Hepatocyte (in vitro differentiated cells): ENCODE measurements around the gene CYBA. TPM values are rescaled to one million over a fixed set of nuclear protein-coding genes. Genes with fewer than 3 reads are reported as not detected.

Experiments used
- DNase-seq: peaks from one replicate; pipeline ENCODE4 v3.0.0-alpha.2; 2016; ENCODE audit warnings: low spot score
- H2AFZ ChIP-seq: fragments of 200-600 bp; sonication (generic); 2 replicates; pipeline ENCODE4 v1.6.0; 2016; ENCODE audit warnings: antibody characterized with exemption, mild to moderate bottlenecking
- H3K27ac ChIP-seq: fragments of 200-600 bp; sonication (generic); 2 replicates; pipeline ENCODE4 v1.5.1; 2016; ENCODE audit warnings: mild to moderate bottlenecking
- H3K27me3 ChIP-seq: fragments of 200-600 bp; sonication (generic); 2 replicates; pipeline ENCODE4 v1.6.1; 2016
- H3K36me3 ChIP-seq: fragments of 200-600 bp; sonication (generic); replicated peaks from 2 replicates; pipeline ENCODE4 v1.5.1; 2016; ENCODE audit warnings: low read depth; ENCODE audit not compliant: insufficient read depth
- H3K4me1 ChIP-seq: fragments of 200-600 bp; sonication (generic); 2 replicates; pipeline ENCODE4 v1.5.1; 2016; ENCODE audit warnings: mild to moderate bottlenecking, moderate library complexity; ENCODE audit not compliant: insufficient read depth
- H3K4me2 ChIP-seq: fragments of 200-600 bp; sonication (generic); 2 replicates; pipeline ENCODE4 v1.6.0; 2016
- H3K4me3 ChIP-seq: fragments of 200-600 bp; sonication (generic); 2 replicates; pipeline ENCODE4 v1.5.1; 2016; ENCODE audit warnings: mild to moderate bottlenecking
- H3K79me2 ChIP-seq: fragments of 200-600 bp; sonication (generic); 2 replicates; pipeline ENCODE4 v1.6.0; 2017; ENCODE audit warnings: mild to moderate bottlenecking
- H3K9me2 ChIP-seq: fragments of 200-600 bp; sonication (generic); replicated peaks from 2 replicates; pipeline ENCODE4 v1.6.0; 2017; ENCODE audit warnings: mild to moderate bottlenecking; ENCODE audit not compliant: insufficient read depth
- H3K9me3 ChIP-seq: fragments of 200-600 bp; sonication (generic); 2 replicates; pipeline ENCODE4 v1.5.1; 2016; ENCODE audit warnings: low read depth, mild to moderate bottlenecking
- H4K20me1 ChIP-seq: fragments of 200-600 bp; sonication (generic); 2 replicates; pipeline ENCODE4 v1.6.0; 2016; ENCODE audit warnings: mild to moderate bottlenecking; ENCODE audit not compliant: insufficient read depth, poor library complexity, severe bottlenecking
- EZH2 ChIP-seq: fragments of 200-600 bp; sonication (generic); IDR thresholded peaks from 2 replicates; pipeline ENCODE4 v1.6.1; 2016; ENCODE audit warnings: antibody characterized with exemption, mild to moderate bottlenecking, borderline replicate concordance
- EZH2phosphoT487 ChIP-seq: fragments of 200-600 bp; sonication (generic); IDR thresholded peaks from one replicate; pipeline ENCODE4 v1.6.1; 2018; ENCODE audit warnings: antibody characterized with exemption, mild to moderate bottlenecking, low read depth, moderate library complexity; ENCODE audit not compliant: unreplicated experiment, severe bottlenecking
- WGBS: methylation state at CpG from one replicate; pipeline ENCODE4 v1.1.6; 2016; ENCODE audit warnings: low lambda C conversion rate; ENCODE audit errors: missing lambda C conversion rate; 5-methylcytosine and 5-hydroxymethylcytosine counted together
- polyA plus RNA-seq: library from polyadenylated mRNA; unstranded; fragments of >200 nt; fragmentation: Nextera tagmentation; extraction: Ambion mirVana; gene quantifications from 2 replicates; pipeline ENCODE4 v1.2.1, GENCODE V29; 2016
- total RNA-seq: library from RNA; depleted of rRNA; stranded (reverse); fragments of >200 nt; gene quantifications from 2 replicates; pipeline ENCODE4 v1.2.3, GENCODE V29; 2014
- TF ChIP-seq, protein P1 (sequence below): fragments of 200-600 bp; sonication (generic); IDR thresholded peaks from 2 replicates; pipeline ENCODE4 v1.5.1; 2016; ENCODE audit warnings: antibody characterized with exemption, mild to moderate bottlenecking; ENCODE audit not compliant: poor library complexity

Gene CYBA
- total and polyA plus RNA-seq, 2 experiments from 2014 or later, result 196 to 419 TPM

DNA sequence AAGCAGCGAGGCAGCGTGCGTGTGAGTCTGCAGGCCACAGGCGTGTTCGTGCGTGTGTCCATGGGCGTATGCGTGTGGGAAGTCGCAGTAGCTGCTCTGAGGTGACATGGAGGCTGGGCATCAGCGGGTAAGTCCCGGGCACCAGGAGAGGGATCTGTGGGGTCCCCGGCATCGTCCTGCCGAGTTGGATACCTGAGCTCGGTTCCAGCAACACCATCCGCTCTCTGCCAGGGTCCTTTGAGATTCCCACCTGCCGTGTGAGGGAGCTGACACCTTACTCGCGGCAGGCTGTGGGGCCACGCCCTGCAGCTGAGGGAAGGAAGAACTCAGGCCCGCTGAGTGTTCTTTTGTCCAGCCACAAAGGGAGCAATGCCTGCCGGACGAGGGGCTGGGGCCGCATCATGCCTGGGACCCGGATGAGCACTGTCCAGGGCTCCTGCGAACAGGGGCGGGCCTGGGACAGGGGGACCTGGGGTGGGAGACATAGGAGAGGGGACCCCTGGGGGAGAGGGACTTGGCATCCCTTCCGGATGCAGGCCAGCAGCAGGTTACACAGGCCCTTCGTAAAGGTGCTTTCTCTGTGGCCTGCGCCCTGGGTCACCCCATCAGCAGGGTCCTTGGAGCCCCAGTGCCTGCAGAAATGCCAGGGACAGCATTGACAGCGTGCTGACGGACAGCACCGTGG, 40.4 kb upstream of the CYBA start:
- H3K4me3 ChIP-seq, result no peak overlapping the region
- TF ChIP-seq, protein P1, sequence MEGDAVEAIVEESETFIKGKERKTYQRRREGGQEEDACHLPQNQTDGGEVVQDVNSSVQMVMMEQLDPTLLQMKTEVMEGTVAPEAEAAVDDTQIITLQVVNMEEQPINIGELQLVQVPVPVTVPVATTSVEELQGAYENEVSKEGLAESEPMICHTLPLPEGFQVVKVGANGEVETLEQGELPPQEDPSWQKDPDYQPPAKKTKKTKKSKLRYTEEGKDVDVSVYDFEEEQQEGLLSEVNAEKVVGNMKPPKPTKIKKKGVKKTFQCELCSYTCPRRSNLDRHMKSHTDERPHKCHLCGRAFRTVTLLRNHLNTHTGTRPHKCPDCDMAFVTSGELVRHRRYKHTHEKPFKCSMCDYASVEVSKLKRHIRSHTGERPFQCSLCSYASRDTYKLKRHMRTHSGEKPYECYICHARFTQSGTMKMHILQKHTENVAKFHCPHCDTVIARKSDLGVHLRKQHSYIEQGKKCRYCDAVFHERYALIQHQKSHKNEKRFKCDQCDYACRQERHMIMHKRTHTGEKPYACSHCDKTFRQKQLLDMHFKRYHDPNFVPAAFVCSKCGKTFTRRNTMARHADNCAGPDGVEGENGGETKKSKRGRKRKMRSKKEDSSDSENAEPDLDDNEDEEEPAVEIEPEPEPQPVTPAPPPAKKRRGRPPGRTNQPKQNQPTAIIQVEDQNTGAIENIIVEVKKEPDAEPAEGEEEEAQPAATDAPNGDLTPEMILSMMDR, result no peak
- no peak for TF ChIP-seq EZH2
- no peak for TF ChIP-seq EZH2phosphoT487
- no peaks in the 10 kb centered on the region for H4K20me1 ChIP-seq
- H3K9me3 ChIP-seq, result no peaks in the 10 kb centered on the region
- H3K4me2 ChIP-seq, result no peak overlapping the region
- DNase-seq, result no peak
- no peaks in the 10 kb centered on the region for H3K9me2 ChIP-seq
- WGBS, result 92% methylated on average over 30 of the region's 33 CpGs
- no peaks in the 10 kb centered on the region for H3K36me3 ChIP-seq
- no peaks in the 10 kb centered on the region for H3K79me2 ChIP-seq
- H3K27me3 ChIP-seq, result no peaks in the 10 kb centered on the region
- H2AFZ ChIP-seq, result no peak overlapping the region
- no peak overlapping the region for H3K27ac ChIP-seq
- peaks cover 20% of the 10 kb centered on the region for H3K4me1 ChIP-seq

DNA sequence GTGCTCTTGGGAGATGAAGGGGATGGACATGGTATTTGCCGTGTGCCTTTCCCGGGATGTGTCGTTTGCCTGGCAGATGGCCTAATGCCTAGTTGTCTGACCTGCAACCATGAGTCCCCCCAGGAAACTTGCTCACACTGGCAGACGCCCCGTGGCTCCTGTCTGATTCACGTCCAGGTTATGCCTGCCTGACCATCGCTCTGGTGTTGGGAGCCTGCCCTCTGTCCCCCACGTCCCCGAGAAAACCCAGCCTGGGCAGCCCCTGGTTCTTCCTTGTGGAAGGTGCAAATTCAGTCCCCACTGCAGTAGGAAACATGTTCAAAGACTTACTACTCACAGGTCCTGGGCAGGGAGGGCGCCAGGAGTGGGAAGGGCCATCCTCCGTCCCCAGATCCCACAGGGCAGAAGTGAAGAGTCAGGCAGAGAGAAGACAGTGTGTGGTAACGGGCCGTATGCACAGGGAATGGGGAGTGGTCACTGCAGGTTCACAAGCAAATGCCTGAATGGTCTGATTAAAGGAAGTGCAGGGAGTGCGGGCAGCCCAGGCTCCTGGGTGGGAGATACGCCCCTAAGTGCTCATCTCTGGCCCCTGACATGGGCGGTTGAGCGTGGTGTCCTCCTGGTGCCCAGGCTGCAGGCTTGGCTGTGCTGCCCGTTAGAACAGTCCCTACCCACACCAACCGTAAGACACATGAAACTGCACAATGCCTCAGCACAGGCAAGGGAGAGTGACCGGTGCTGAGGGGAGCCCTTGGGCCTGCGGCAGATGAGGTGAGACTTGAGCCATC, 39.7 kb upstream of the CYBA start:
- no peak for DNase-seq
- H3K27me3 ChIP-seq, result no peaks in the 10 kb centered on the region
- no peak overlapping the region for H3K27ac ChIP-seq
- TF ChIP-seq, protein P1, result no peak
- no peaks in the 10 kb centered on the region for H3K79me2 ChIP-seq
- no peak overlapping the region for H2AFZ ChIP-seq
- H3K4me3 ChIP-seq, result no peak overlapping the region
- H3K9me3 ChIP-seq, result no peaks in the 10 kb centered on the region
- peaks cover 20% of the 10 kb centered on the region for H3K4me1 ChIP-seq
- H3K9me2 ChIP-seq, result no peaks in the 10 kb centered on the region
- H4K20me1 ChIP-seq, result no peaks in the 10 kb centered on the region
- no peaks in the 10 kb centered on the region for H3K36me3 ChIP-seq
- no peak overlapping the region for H3K4me2 ChIP-seq
- WGBS, result 82% methylated on average over 20 of the region's 21 CpGs

DNA sequence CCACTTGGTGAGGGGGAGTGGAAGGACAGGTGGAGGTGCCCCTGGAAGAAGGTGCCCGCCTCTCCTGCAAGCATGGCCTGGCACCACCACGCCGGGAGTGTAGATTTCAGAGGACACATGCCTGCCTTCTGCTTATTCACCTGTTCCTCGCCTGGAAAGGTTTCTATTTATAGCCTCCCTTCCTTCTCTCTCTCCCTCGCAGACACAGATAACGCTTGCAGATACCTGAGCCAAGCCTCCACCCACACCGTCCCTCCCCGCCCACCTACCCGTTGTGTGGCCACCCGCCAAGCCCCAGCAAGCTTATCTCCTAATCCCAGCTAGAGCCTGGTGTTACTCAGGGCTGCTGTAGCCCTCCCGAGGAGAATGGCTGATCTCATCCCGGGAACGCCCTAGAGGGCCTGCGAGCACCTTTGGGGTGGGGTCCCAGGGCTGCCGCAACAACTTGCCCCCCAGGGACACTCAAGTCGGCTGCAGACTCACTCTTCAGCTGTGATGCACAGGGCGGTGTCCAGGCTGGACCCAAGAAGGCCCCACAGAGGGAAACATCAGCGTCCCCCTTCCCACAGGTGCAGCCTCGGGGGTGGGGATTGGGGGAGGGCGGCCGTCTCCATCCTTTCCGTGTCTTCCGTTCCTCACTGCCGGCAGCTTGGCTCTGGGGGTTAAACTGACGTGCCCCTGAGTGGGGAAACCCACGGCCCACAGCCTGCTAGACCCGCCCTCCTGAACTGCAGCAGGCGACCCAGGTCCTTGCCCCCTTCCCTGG, 37.3 kb upstream of the CYBA start:
- Histone ChIP-seq H3K9me2 (no peaks in the 10 kb centered on the region), H3K27me3 (peaks cover 3% of the 10 kb centered on the region), H3K36me3 (no peaks in the 10 kb centered on the region), H3K4me2 (peak overlapping the region; percentile 100), H2AFZ (no peak overlapping the region), H3K9me3 (no peaks in the 10 kb centered on the region), H3K4me1 (peaks cover 20% of the 10 kb centered on the region), H3K79me2 (no peaks in the 10 kb centered on the region), H3K4me3 (no peak overlapping the region), H3K27ac (peak overlapping the region; percentile 87), H4K20me1 (no peaks in the 10 kb centered on the region)
- TF ChIP-seq EZH2 (no peak), EZH2phosphoT487 (no peak)
- TF ChIP-seq, protein P1, result no peak
- DNase-seq, result peak; percentile 87
- 27% methylated on average over 22 of the region's 28 CpGs for WGBS
